LNCaP clone FGC (cell line): ENCODE data around the gene RAX.

Source experiments
- DNase-seq: peaks from one replicate; pipeline ENCODE4 v3.0.0-alpha.2; 2011; ENCODE audit warnings: low read depth
- H3K4me3 ChIP-seq: 2 replicates; pipeline ENCODE4 v1.5.1; 2011; ENCODE audit warnings: mild to moderate bottlenecking, low read depth, low read length, control low read depth
- CTCF ChIP-seq: IDR thresholded peaks from 2 replicates; pipeline ENCODE4 v1.5.1; 2012; ENCODE audit warnings: mild to moderate bottlenecking; ENCODE audit not compliant: control insufficient read depth, insufficient read depth; ENCODE audit errors: extremely low read depth

RAX gene

GRCh38 chr18:59246796-59247195 lies 26.5 kb downstream of the RAX start:
- H3K4me3 ChIP-seq, result no peak overlapping the region
- no peak for DNase-seq
- no peak for TF ChIP-seq CTCF

DNA sequence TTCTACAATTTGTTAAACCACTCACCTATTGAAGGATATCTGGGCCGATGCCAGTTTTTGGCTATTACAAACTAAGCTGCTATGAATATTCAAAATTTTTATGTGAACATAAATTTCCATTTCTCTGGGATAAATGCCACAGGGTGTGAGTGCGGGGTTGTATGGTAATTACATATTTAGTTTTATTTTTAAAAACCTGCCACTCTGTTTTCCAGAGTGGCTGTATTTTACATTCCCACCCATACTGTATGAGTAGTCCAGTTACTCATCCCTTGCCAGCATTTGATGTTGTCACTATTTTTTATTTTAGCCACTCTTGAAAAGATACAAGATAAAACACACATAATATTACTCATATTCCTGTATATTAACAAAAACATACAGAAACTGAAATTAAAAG lies 30.3 kb downstream of the RAX start:
- no peak overlapping the region for H3K4me3 ChIP-seq
- no peak for DNase-seq
- TF ChIP-seq CTCF, result no peak

GRCh38 chr18:59239642-59240041 lies 33.6 kb downstream of the RAX start:
- H3K4me3 ChIP-seq, result no peak overlapping the region
- DNase-seq, result no peak
- TF ChIP-seq CTCF, result no peak

- DNase-seq, result no peak
Measured at GRCh38 chr18:59238385-59238784, 34.9 kb downstream of the RAX start.

GRCh38 chr18:59233017-59233410 lies 40.2 kb downstream of the RAX start:
- no peak for DNase-seq
- TF ChIP-seq CTCF, result no peak
- no peak overlapping the region for H3K4me3 ChIP-seq

More at GRCh38 chr18:59238385-59238784, 34.9 kb downstream of the RAX start:
- no peak overlapping the region for H3K4me3 ChIP-seq
- TF ChIP-seq CTCF, result no peak

- no peak for DNase-seq
- no peak for TF ChIP-seq CTCF
- H3K4me3 ChIP-seq, result no peak overlapping the region
Measured at GRCh38 chr18:59232309-59233016, 40.8 kb downstream of the RAX start.

- H3K4me3 ChIP-seq, result no peak overlapping the region
- DNase-seq, result no peak
- no peak for TF ChIP-seq CTCF
Measured at GRCh38 chr18:59231877-59232276, 41.4 kb downstream of the RAX start.
